HCT116 (cell line): ENCODE measurements around the gene TMEM14A. TPM values are rescaled to one million over a fixed set of nuclear protein-coding genes. Genes with fewer than 3 reads are reported as not detected.

Source experiments
- ATAC-seq: fragments of 200-7000 bp; cut with Tn5 transposase; 2 replicates; pipeline ENCODE4 v1.9.1; 2020; ENCODE audit warnings: mild to moderate bottlenecking, moderate library complexity
- BruUV-seq: library from RNA; stranded (reverse); fragments of 400-500 nt; replicated peaks from 2 replicates; lab custom pipeline; 2021; lab: Mats Ljungman, UMichigan
- CTCF ChIA-PET: fragments of 300-600 bp; sonication (Branson Sonifier 250); formaldehyde crosslinking; loops from one replicate; lab custom pipeline; 2021; ENCODE audit warnings: antibody characterized with exemption; lab: Charles Lee
- POLR2A ChIA-PET: fragments of 300-600, 350-600 bp; sonication (Branson Sonifier 250); formaldehyde crosslinking; loops from one replicate; lab custom pipeline; 2021; ENCODE audit warnings: antibody characterized with exemption; lab: Charles Lee
- RAD21 ChIA-PET, 2 experiments: fragments of 300-600 bp; sonication (Branson Sonifier 250); formaldehyde crosslinking; loops; one replicate each; lab custom pipeline; 2023; ENCODE audit warnings: low total read pairs in 2 of 2; ENCODE audit not compliant: uncharacterized antibody in 2 of 2, unreplicated experiment in 2 of 2, low non-redundant PET in 1 of 2; lab: Charles Lee
- DNase-seq: peaks from one replicate; pipeline ENCODE4 v3.0.0-alpha.2; 2010; ENCODE audit warnings: low read depth, low spot score
- H2AFZ ChIP-seq: fragments of 200-600 bp; shearing (Covaris generic), sonication (generic); 2 replicates; pipeline ENCODE4 v1.6.1; 2017; ENCODE audit warnings: low read depth, mixed run types, mixed read lengths, antibody characterized with exemption, low read length; ENCODE audit not compliant: poor library complexity, severe bottlenecking
- H3K27ac ChIP-seq: 2 replicates; pipeline ENCODE4 v1.5.1; 2012; ENCODE audit warnings: low read depth, low read length
- H3K27me3 ChIP-seq: fragments of 200-600 bp; sonication (generic); 2 replicates; pipeline ENCODE4 v1.6.1; 2016; ENCODE audit warnings: mixed run types, low read length, mixed read lengths; ENCODE audit not compliant: insufficient read depth
- H3K36me3 ChIP-seq, 2 experiments: fragments of 200-500 bp in 1 of 2; fragments of 200-600 bp in 1 of 2; sonication (Bioruptor generic) in 1 of 2; sonication (generic) in 1 of 2; 2 replicates each; pipeline versions ENCODE4 v1.5.1 to v1.6.1; 2014 to 2016; ENCODE audit warnings: low read length in 2 of 2, inconsistent platforms in 1 of 2, mixed read lengths in 1 of 2, mixed run types in 1 of 2; ENCODE audit not compliant: insufficient read depth in 2 of 2, control insufficient read depth in 1 of 2
- H3K4me1 ChIP-seq, 2 experiments: fragments of 200-600 bp in 1 of 2; sonication (generic) in 1 of 2; 2 replicates each; pipeline versions ENCODE4 v1.5.1 to v1.6.1; 2012 to 2017; ENCODE audit warnings: low read length in 2 of 2, inconsistent platforms in 1 of 2, mild to moderate bottlenecking in 1 of 2, mixed read lengths in 1 of 2, mixed run types in 1 of 2, moderate library complexity in 1 of 2; ENCODE audit not compliant: insufficient read depth in 2 of 2, control insufficient read depth in 1 of 2
- H3K4me2 ChIP-seq: fragments of 200-600 bp; sonication (generic); 2 replicates; pipeline ENCODE4 v1.6.1; 2017; ENCODE audit warnings: mixed run types, low read length, mixed read lengths
- H3K4me3 ChIP-seq, 2 experiments: fragments of 200-600 bp in 1 of 2; sonication (generic) in 1 of 2; replicated peaks in 1 of 2; 2 replicates each; pipeline ENCODE4 v1.5.1; 2011 to 2016; ENCODE audit warnings: low read length in 2 of 2, control low read depth in 1 of 2, low read depth in 1 of 2, mild to moderate bottlenecking in 1 of 2, mixed read lengths in 1 of 2, mixed run types in 1 of 2
- H3K79me2 ChIP-seq: fragments of 200-600 bp; sonication (generic); 2 replicates; pipeline ENCODE4 v1.6.1; 2017; ENCODE audit warnings: mild to moderate bottlenecking, mixed run types, low read length, moderate library complexity, mixed read lengths; ENCODE audit not compliant: insufficient read depth
- H3K9ac ChIP-seq: fragments of 200-600 bp; sonication (generic); 2 replicates; pipeline ENCODE4 v1.6.1; 2016; ENCODE audit warnings: low read length, mixed read lengths
- H3K9me2 ChIP-seq: fragments of 200-600 bp; sonication (generic), shearing (Covaris generic); 2 replicates; pipeline ENCODE4 v1.6.1; 2017; ENCODE audit warnings: mixed run types, mild to moderate bottlenecking, moderate library complexity; ENCODE audit not compliant: insufficient read depth
- H3K9me3 ChIP-seq, 2 experiments: fragments of 200-500 bp in 1 of 2; fragments of 200-600 bp in 1 of 2; sonication (Bioruptor generic) in 1 of 2; sonication (generic) in 1 of 2; 2 replicates each; pipeline ENCODE4 v1.6.1; 2014 to 2017; ENCODE audit warnings: low read length in 2 of 2, mixed read lengths in 2 of 2, inconsistent platforms in 1 of 2, low read depth in 1 of 2, mild to moderate bottlenecking in 1 of 2, mixed run types in 1 of 2, moderate library complexity in 1 of 2; ENCODE audit not compliant: control insufficient read depth in 1 of 2, insufficient read depth in 1 of 2
- H4K20me1 ChIP-seq: fragments of 200-600 bp; sonication (generic), shearing (Covaris generic); 2 replicates; pipeline ENCODE4 v1.6.1; 2017; ENCODE audit warnings: mixed run types, mild to moderate bottlenecking, moderate library complexity; ENCODE audit not compliant: insufficient read depth
- CBX3 ChIP-seq: IDR thresholded peaks from 2 replicates; pipeline ENCODE4 v1.6.1; 2012; ENCODE audit warnings: low read depth
- CEBPB ChIP-seq: IDR thresholded peaks from 2 replicates; pipeline ENCODE4 v1.6.1; 2012; ENCODE audit warnings: low read depth
- EGR1 ChIP-seq: IDR thresholded peaks from 2 replicates; pipeline ENCODE4 v1.6.1; 2012; ENCODE audit warnings: low read depth
- ELF1 ChIP-seq: IDR thresholded peaks from 2 replicates; pipeline ENCODE4 v1.6.1; 2012; ENCODE audit warnings: low read depth, borderline replicate concordance
- EZH2 ChIP-seq: fragments of 200-600 bp; sonication (generic); IDR thresholded peaks from 2 replicates; pipeline ENCODE4 v1.6.1; 2017; ENCODE audit warnings: antibody characterized with exemption, mixed run types
- EZH2phosphoT487 ChIP-seq: fragments of 200-600 bp; IDR thresholded peaks from 2 replicates; pipeline ENCODE4 v1.6.1; 2018; ENCODE audit warnings: antibody characterized with exemption, borderline replicate concordance
- FOSL1 ChIP-seq: IDR thresholded peaks from 2 replicates; pipeline ENCODE4 v1.6.1; 2012; ENCODE audit warnings: low read depth
- JUND ChIP-seq: IDR thresholded peaks from 2 replicates; pipeline ENCODE4 v1.6.1; 2012
- POLR2A ChIP-seq: IDR thresholded peaks from 2 replicates; pipeline ENCODE4 v1.7.0; 2011; ENCODE audit warnings: borderline replicate concordance; ENCODE audit not compliant: insufficient read depth, insufficient read length; ENCODE audit errors: extremely low read depth
- POLR2AphosphoS5 ChIP-seq: IDR thresholded peaks from 2 replicates; pipeline ENCODE4 v1.6.1; 2011; ENCODE audit warnings: mild to moderate bottlenecking, low read depth, low read length, moderate library complexity
- RAD21 ChIP-seq: IDR thresholded peaks from 2 replicates; pipeline ENCODE4 v1.6.1; 2012; ENCODE audit warnings: low read depth, mild to moderate bottlenecking
- SIN3A ChIP-seq: IDR thresholded peaks from 2 replicates; pipeline ENCODE4 v1.6.1; 2012; ENCODE audit warnings: low read depth
- SP1 ChIP-seq: IDR thresholded peaks from 2 replicates; pipeline ENCODE4 v1.6.1; 2012; ENCODE audit warnings: low read depth
- SRF ChIP-seq: IDR thresholded peaks from 2 replicates; pipeline ENCODE4 v1.6.1; 2012; ENCODE audit warnings: low read depth
- TCF7L2 ChIP-seq: IDR thresholded peaks from 2 replicates; pipeline ENCODE4 v1.7.0; 2011; ENCODE audit warnings: borderline replicate concordance, inconsistent platforms; ENCODE audit not compliant: insufficient read depth, insufficient read length; ENCODE audit errors: extremely low read depth
- YY1 ChIP-seq: IDR thresholded peaks from 2 replicates; pipeline ENCODE4 v1.6.1; 2011; ENCODE audit warnings: low read length, low read depth, moderate library complexity, mild to moderate bottlenecking; ENCODE audit not compliant: insufficient replicate concordance; ENCODE audit errors: extremely low read depth
- ZFX ChIP-seq: fragments of 450-650 bp; IDR thresholded peaks from 2 replicates; pipeline ENCODE4 v1.6.1; 2017
- intact Hi-C: fragments of 100-400 bp; cut with micrococcal nuclease; formaldehyde crosslinking; loops from 2 replicates; pipeline ENCODE4 v1.10.0; 2022
- total RNA-seq: library from RNA; stranded (reverse); gene quantifications from one replicate; pipeline ENCODE4 v1.2.1, GENCODE V29; 2021; ENCODE audit not compliant: unreplicated experiment
- TF ChIP-seq, protein P1 (sequence below): IDR thresholded peaks from 2 replicates; pipeline ENCODE4 v1.6.1; 2012
- TF ChIP-seq, protein P2 (sequence below): IDR thresholded peaks from 2 replicates; pipeline ENCODE4 v1.6.1; 2012
- TF ChIP-seq, protein P3 (sequence below): IDR thresholded peaks from 2 replicates; pipeline ENCODE4 v1.6.1; 2012; ENCODE audit warnings: low read depth

TMEM14A gene
- total RNA-seq, 1 experiment from 2014 or later: 51.5 TPM

DNA sequence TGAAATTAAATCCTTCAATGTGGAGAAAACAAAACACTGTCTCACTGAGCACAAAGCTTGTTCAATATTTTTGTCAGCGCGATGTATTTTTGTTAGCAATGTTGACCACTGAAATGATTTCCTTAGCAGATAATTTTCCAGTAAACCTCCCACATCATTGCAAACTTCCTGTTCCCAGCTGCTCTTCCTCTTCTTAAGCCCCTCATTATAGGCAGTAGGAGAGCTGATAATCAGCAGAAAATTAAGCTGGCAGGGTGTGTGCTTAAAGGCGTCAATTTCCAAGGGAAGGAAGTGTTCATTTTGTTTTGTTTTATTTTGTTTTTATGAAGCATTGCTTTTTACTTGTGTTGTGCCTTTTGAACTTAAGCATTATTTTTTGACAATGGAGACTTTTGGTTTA, 29.1 kb upstream of the TMEM14A start:
- TF ChIP-seq YY1 (no peak), SP1 (no peak), CEBPB (no peak), ELF1 (no peak), POLR2AphosphoS5 (no peak), RAD21 (no peak), TCF7L2 (no peak), SRF (no peak), EGR1 (no peak), EZH2phosphoT487 (no peak), SIN3A (no peak), ZFX (no peak), POLR2A (no peak), CBX3 (no peak), FOSL1 (no peak), EZH2 (no peak), JUND (no peak)
- TF ChIP-seq, protein P1, sequence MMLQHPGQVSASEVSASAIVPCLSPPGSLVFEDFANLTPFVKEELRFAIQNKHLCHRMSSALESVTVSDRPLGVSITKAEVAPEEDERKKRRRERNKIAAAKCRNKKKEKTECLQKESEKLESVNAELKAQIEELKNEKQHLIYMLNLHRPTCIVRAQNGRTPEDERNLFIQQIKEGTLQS: no peak
- TF ChIP-seq, protein P2, sequence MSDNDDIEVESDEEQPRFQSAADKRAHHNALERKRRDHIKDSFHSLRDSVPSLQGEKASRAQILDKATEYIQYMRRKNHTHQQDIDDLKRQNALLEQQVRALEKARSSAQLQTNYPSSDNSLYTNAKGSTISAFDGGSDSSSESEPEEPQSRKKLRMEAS: no peak
- TF ChIP-seq, protein P3, sequence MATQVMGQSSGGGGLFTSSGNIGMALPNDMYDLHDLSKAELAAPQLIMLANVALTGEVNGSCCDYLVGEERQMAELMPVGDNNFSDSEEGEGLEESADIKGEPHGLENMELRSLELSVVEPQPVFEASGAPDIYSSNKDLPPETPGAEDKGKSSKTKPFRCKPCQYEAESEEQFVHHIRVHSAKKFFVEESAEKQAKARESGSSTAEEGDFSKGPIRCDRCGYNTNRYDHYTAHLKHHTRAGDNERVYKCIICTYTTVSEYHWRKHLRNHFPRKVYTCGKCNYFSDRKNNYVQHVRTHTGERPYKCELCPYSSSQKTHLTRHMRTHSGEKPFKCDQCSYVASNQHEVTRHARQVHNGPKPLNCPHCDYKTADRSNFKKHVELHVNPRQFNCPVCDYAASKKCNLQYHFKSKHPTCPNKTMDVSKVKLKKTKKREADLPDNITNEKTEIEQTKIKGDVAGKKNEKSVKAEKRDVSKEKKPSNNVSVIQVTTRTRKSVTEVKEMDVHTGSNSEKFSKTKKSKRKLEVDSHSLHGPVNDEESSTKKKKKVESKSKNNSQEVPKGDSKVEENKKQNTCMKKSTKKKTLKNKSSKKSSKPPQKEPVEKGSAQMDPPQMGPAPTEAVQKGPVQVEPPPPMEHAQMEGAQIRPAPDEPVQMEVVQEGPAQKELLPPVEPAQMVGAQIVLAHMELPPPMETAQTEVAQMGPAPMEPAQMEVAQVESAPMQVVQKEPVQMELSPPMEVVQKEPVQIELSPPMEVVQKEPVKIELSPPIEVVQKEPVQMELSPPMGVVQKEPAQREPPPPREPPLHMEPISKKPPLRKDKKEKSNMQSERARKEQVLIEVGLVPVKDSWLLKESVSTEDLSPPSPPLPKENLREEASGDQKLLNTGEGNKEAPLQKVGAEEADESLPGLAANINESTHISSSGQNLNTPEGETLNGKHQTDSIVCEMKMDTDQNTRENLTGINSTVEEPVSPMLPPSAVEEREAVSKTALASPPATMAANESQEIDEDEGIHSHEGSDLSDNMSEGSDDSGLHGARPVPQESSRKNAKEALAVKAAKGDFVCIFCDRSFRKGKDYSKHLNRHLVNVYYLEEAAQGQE: no peak
- POLR2A ChIA-PET: no interaction called here
- Histone ChIP-seq H3K36me3 (no peaks in the 10 kb centered on the region), H3K9me2 (no peaks in the 10 kb centered on the region), H3K9me3 (no peaks in the 10 kb centered on the region), H3K79me2 (no peaks in the 10 kb centered on the region), H3K27me3 (no peaks in the 10 kb centered on the region), H4K20me1 (no peaks in the 10 kb centered on the region), H2AFZ (no peak overlapping the region), H3K27ac (no peak overlapping the region), H3K9ac (no peak overlapping the region), H3K4me3 (no peak overlapping the region), H3K4me1 (no peaks in the 10 kb centered on the region), H3K4me2 (no peak overlapping the region)
- no peak for DNase-seq
- ATAC-seq: no peak
- no TSS peak for BruUV-seq
- intact Hi-C loops: no loop called here
- CTCF ChIA-PET: interaction anchor here (1.2 to 2.0 kb wide), 2 partner anchors 9 to 10 kb away, joined by 4 to 10 read pairs; no protein-coding TSS in a partner anchor
- RAD21 ChIA-PET: no interaction called here
